ENCODE data around the gene TUSC2. TPM values are rescaled to one million over a fixed set of nuclear protein-coding genes. Genes with fewer than 3 reads are reported as not detected.
A peak's percentile ranks its signal among the peaks of the same experiment; 100 is the strongest.
"Not testable (repeated sequence)": the region's sequence is repeated elsewhere in the genome, so short reads cannot be mapped to it uniquely, and the experiment has no call there.

The TUSC2 gene
- total RNA-seq, 1 donor: 28.8 TPM

GRCh38 chr3:50319894-50320625 is 8.0 kb downstream of the TUSC2 start:
- DNase-seq (ENCODE audit: low read depth in 2 of 3, low spot score in 2 of 3): no peak

- DNase-seq (ENCODE audit: low read depth in 2 of 3, low spot score in 2 of 3): no peak
Observed at GRCh38 chr3:50319181-50319893, 8.7 kb downstream of the TUSC2 start.

DNA sequence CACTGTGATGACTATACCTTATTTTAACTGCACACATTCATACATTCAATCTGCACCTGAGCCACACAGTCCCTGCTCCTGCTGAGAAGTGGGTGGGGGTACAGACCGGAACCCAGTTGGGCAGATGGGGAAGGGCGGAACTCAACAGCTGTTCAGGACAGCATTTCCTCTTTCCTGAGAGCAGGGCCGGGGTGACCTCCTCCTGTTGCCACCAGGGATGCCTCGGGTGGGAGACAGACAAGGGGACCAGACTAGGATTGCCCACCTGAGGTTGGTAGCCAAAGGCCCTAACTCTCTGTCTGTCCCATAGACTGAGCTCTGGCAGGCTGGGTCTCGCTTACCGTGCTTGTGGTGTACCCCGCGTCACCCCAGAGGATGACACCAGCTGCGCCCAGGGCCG is 9.4 kb downstream of the TUSC2 start:
- DNase-seq (ENCODE audit: low read depth in 2 of 3, low spot score in 2 of 3): peak in 1 of 3 donors; percentile 28

DNA sequence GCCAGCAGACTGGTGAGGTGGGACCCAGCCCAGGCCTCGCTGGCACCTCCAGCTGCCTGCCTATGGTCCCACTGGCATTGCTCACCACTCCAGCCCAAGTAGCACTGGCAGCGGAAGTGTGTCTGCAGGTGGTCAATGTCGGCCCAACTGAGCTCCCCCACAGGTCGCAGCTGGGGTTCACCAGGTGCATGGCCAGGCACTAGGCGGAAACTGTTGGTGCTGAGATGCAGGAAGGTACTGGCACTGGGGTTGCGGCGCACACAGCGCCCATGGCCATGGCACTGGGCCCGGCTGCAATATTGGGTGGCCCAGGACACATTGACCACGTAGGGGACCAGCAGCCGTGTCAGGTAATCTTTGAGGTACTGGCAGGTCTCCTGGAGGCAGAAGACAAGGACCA is 9.9 kb downstream of the TUSC2 start:
- no peak for DNase-seq (ENCODE audit: low read depth in 2 of 3, low spot score in 2 of 3)

- no peak for DNase-seq (ENCODE audit: low read depth in 2 of 3, low spot score in 2 of 3)
Observed at GRCh38 chr3:50317300-50317699, 10.7 kb downstream of the TUSC2 start.

GRCh38 chr3:50316657-50317242 is 11.3 kb downstream of the TUSC2 start:
- no peak for DNase-seq (ENCODE audit: low read depth in 2 of 3, low spot score in 2 of 3)

- no peak for DNase-seq (ENCODE audit: low read depth in 2 of 3, low spot score in 2 of 3)
Observed at GRCh38 chr3:50314816-50315215, 13.2 kb downstream of the TUSC2 start.

- no peak for DNase-seq (ENCODE audit: low read depth in 2 of 3, low spot score in 2 of 3)
Observed at GRCh38 chr3:50314342-50314741, 13.7 kb downstream of the TUSC2 start.

GRCh38 chr3:50312041-50312440 is 16.0 kb downstream of the TUSC2 start:
- not testable (repeated sequence) for DNase-seq (ENCODE audit: low read depth in 2 of 3, low spot score in 2 of 3)

DNA sequence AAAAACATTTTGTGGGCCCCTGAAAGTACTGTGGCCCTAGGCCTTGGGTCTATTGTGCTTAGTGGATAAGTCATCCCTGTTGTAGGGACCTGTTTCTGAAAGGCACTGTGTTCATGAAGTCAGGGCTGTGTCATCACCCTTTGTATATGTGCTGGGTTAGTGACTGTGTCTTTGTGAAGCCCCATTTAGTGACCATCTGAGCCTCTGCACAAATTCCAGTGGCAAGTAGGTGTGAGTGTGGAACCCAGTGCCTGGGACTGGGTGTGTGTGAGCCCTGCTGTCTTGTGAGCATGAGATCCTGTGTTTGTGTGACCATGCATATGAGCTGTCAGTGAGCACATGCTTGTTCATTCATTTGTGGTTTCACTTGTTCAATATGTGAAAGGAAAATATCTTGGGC is 23.4 kb downstream of the TUSC2 start:
- DNase-seq (ENCODE audit: low read depth in 2 of 3, low spot score in 2 of 3): no peak

DNA sequence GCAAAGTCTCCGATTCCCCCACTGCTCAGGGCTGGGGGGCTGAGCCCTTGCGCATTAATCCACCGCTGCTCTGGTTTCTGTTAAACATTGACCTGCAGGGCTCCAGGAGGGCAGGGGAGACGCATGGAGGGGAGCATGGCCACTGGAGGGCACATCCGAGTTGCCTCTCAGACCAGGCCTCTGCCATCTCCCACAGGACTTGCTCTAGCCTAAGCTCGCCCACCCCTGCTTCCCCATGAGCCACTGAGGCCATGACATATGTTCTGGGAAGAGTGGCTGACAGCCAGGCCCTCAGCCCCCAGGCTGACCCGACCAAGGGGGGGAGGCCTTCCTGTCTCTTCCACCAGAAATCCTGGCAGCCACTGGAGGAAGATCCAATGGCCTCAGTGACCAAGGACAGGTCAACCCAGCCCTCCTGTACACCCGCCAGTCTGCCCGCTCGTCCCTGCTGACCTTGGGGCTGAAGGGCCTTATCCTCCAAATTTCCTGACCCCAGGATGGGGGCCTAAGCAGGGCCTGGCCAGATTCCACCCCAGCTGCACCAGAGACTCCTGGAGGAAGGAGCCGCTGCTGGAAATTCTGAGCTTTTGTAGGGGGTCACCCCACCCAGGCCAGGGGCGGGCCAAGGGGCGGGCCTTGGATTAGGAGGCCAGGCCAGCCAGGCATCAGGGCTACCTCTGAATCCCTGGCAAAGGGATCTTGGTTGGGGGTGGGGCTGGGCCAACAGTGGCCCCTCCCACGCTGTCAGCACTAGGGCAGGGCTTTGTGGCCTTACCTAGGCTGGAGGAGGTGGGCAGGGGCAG is 24.8 kb downstream of the TUSC2 start, which contains the start of gene HYAL1:
Gene HYAL1, minus strand, starts transcription at position 562 of the 803 bp plus-strand sequence. CDS start 618 bp downstream, outside the sequence.
- peak in 1 of 3 donors; percentile 27 for DNase-seq (ENCODE audit: low read depth in 2 of 3, low spot score in 2 of 3)

DNA sequence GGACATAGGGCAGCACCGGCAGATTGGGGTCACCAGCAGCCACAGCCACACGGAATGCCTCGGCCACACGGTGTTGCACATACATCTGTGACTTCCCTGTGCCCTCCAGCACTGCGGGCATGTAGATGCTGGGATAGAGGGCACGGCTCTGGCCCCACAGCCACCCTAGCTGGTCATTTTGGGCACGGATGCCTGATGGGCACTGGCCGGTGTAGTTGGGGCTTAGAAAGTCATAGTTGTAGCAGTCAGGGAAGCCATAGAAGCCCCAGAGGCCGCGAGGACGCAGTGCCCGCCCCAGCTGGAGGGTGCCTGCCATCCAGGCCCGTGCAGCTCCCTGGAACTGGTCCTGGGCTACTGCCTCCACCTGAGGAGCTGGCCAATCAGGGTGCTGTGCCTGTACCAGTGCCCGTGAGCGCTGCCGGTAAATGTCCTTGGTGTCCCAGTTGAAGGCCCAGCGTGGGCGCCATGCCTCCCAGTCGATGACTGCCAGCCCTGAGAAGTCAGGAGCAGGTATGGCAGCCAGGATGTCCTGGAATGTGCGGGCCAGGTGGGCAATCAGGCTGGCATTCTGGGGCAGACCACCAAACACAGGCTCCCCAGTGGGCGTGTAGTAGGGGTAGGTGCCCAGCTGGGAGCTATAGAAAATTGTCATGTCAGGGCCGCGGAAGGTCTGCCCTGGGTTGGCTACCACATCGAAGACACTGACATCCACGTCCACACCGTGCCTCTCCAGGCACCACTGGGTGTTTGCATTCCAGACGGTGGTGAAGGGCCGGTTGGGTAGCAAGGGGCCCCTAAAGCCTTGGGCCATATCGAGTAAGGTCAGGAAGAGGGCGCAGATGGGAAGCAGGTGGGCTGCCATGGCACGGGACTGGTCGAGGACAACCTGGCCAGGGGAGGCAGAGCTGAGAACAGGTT is 25.7 kb downstream of the TUSC2 start:
- no peak for DNase-seq (ENCODE audit: low read depth in 2 of 3, low spot score in 2 of 3)

- no peak for DNase-seq (ENCODE audit: low read depth in 2 of 3, low spot score in 2 of 3)
Observed at GRCh38 chr3:50300681-50301254, 27.3 kb downstream of the TUSC2 start.

DNA sequence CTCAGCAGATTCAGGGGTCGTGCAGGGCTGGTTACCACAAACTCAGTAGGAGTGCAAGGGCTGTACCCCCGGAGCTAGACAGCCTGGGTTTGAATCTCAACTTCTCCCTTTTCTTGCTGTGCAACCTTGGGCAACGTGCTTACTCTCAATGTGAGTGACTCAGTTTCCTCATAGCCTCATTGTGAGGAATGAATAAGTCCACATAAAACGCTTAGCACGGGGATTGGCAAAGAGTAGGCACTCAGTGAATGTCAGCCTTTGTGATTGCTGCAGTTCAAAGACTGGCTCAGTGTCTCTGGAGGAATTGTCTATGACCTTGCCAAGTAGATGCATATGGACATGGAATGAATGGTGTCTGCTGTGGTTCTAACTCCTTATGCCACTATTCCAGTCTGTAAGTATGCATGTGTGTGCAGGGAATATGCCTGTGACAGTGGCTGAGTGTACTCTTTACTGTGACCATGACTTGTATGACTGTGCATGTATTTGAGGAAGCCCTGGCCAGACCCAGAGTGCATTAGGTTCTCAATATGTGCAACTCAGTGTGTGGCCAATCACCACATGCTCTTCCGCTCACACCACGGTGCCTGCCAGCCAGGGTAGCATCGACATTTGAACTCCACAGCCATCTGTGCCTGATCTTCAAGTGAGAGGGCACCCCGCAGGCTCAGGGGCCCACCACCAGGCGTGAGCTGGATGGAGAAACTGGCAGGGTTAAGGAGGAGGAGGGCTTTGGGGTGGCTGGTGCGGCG is 27.9 kb downstream of the TUSC2 start:
- peak in 2 of 3 donors; percentile 41 to 64 for DNase-seq (ENCODE audit: low read depth in 2 of 3, low spot score in 2 of 3)

DNA sequence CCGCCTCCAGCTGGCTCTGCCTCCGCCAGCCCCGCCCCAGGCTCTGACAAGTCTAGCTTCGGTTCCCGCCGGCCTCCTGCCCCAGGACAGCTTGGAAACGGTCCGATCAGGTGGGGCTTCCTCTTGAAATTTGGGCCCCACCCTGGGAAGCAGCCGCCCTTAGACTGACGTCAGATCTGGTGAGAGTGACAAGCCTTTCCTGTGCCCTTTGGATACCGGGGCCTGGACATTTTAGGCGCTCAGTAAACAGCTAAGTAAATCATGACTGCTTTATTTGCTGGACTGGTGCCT is 28.4 kb downstream of the TUSC2 start:
- no peak for DNase-seq (ENCODE audit: low read depth in 2 of 3, low spot score in 2 of 3)

GRCh38 chr3:50298836-50299637 is 29.0 kb downstream of the TUSC2 start, which contains the start of the genes HYAL3 and NAA80:
Gene HYAL3, minus strand, starts transcription at chr3:50299405. Its CDS starts 3,803 bp downstream, at chr3:50295602.
Gene NAA80, minus strand, starts transcription at chr3:50299405. Its CDS starts 1,942 bp downstream, at chr3:50297463.
- peak; percentile 97 to 99 (median 99) for DNase-seq (ENCODE audit: low read depth in 2 of 3, low spot score in 2 of 3)

DNA sequence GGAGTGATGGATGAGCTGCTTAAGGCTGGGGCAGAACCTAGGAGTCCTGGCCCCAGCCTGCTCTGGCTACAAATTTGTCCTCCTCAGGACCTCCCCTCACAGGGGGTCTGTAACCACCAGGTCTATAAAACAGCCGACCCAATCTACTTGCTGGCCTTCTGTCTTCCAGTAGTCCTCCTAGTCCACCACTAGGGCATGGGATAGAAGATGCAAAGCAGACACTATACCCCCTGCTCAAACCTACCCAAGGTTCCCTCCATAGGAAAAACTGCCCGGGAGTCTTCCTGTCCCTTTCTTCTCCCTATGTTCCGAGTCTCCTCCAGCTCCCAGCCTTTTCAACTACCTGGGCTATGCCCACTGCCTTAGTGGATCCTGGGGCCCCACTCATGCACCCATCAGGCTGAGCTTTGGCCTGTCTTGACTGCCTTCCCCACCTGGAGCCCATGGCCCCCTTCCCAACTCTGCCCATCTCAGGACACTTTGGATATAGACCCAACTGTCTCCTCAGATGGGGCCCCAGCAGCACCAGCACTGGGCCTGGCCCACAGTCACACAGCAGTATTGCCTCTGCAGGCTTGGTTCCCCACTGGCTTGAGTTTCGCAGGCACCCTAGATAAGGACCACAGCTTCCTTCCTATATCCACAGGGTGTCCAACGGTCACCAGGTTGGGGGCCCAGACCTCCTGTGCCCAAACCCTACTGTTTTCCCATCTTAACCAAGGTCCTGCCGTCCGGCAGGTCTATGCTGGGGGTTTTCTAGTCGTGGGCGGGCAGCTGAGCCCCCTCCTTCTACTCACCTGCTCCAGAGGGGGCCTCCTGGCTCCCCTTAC is 29.9 kb downstream of the TUSC2 start:
- DNase-seq (ENCODE audit: low read depth in 2 of 3, low spot score in 2 of 3): no peak

All from hematopoietic multipotent progenitor cell (in vitro differentiated cells).